IMR-90 (cell line): ENCODE measurements around the gene BPIFB2. TPM values are rescaled to one million over a fixed set of nuclear protein-coding genes. Genes with fewer than 3 reads are reported as not detected.

ENCODE experiments used
- ATAC-seq: fragments of 200-7000 bp; cut with Tn5 transposase; 2 replicates; pipeline ENCODE4 v1.9.1; 2020; ENCODE audit warnings: low read depth, mild to moderate bottlenecking, moderate library complexity
- BruUV-seq: library from RNA; stranded (reverse); fragments of 400-500 nt; replicated peaks from 2 replicates; lab custom pipeline; 2021; lab: Mats Ljungman, UMichigan
- CTCF ChIA-PET: fragments of 300-600 bp; formaldehyde crosslinking; extraction: SDS; loops from one replicate; lab custom pipeline; 2021; ENCODE audit warnings: antibody characterized with exemption; lab: Yijun Ruan, JAX
- POLR2A ChIA-PET: fragments of 300-600 bp; sonication (Branson Sonifier 250); formaldehyde crosslinking; loops from one replicate; lab custom pipeline; 2022; ENCODE audit warnings: antibody characterized with exemption; ENCODE audit not compliant: unreplicated experiment; lab: Charles Lee
- DNase-seq: peaks from one replicate; pipeline ENCODE4 v3.0.0; 2013
- H2AFZ ChIP-seq: replicated peaks from 2 replicates; pipeline ENCODE3; 2013; ENCODE audit warnings: low read length, mild to moderate bottlenecking; ENCODE audit not compliant: poor library complexity
- H2AK5ac ChIP-seq: 2 replicates; pipeline ENCODE4 v1.6.1; 2013; ENCODE audit warnings: low read depth, low read length, inconsistent platforms
- H2AK9ac ChIP-seq: replicated peaks from 2 replicates; pipeline ENCODE3; 2013; ENCODE audit warnings: mild to moderate bottlenecking, low read depth, low read length, moderate library complexity; ENCODE audit not compliant: poor library complexity
- H2BK120ac ChIP-seq: 2 replicates; pipeline ENCODE4 v1.6.1; 2013; ENCODE audit warnings: low read depth, low read length, inconsistent platforms
- H2BK15ac ChIP-seq: 3 replicates; pipeline ENCODE4 v1.6.1; 2013; ENCODE audit warnings: low read depth, low read length, inconsistent platforms
- H2BK20ac ChIP-seq: 2 replicates; pipeline ENCODE4 v1.6.1; 2013; ENCODE audit warnings: low read depth, mild to moderate bottlenecking, inconsistent platforms, low read length, moderate library complexity
- H2BK5ac ChIP-seq: 2 replicates; pipeline ENCODE4 v1.6.1; 2013; ENCODE audit warnings: mild to moderate bottlenecking, low read depth, low read length, inconsistent platforms; ENCODE audit not compliant: poor library complexity, severe bottlenecking
- H3K14ac ChIP-seq: replicated peaks from 2 replicates; pipeline ENCODE4 v1.6.1; 2013; ENCODE audit warnings: low read depth, low read length, inconsistent platforms
- H3K18ac ChIP-seq: 2 replicates; pipeline ENCODE4 v1.6.1; 2013; ENCODE audit warnings: low read depth, low read length, control low read depth
- H3K23ac ChIP-seq: 2 replicates; pipeline ENCODE4 v1.6.1; 2013; ENCODE audit warnings: low read depth, low read length, inconsistent platforms
- H3K27ac ChIP-seq: 2 replicates; pipeline ENCODE4 v1.5.1; 2013; ENCODE audit warnings: mild to moderate bottlenecking, control low read depth, low read length; ENCODE audit not compliant: insufficient read depth
- H3K27me3 ChIP-seq: 2 replicates; pipeline ENCODE4 v1.6.1; 2013; ENCODE audit warnings: low read length; ENCODE audit not compliant: control insufficient read depth, insufficient read depth
- H3K36me3 ChIP-seq: 2 replicates; pipeline ENCODE4 v1.6.1; 2013; ENCODE audit warnings: low read length, mixed read lengths; ENCODE audit not compliant: control insufficient read depth, insufficient read depth
- H3K4ac ChIP-seq: 2 replicates; pipeline ENCODE4 v1.6.1; 2013; ENCODE audit warnings: low read depth, low read length, inconsistent platforms
- H3K4me1 ChIP-seq: 2 replicates; pipeline ENCODE4 v1.6.1; 2013; ENCODE audit warnings: low read length, mixed read lengths; ENCODE audit not compliant: control insufficient read depth, insufficient read depth
- H3K4me2 ChIP-seq: 2 replicates; pipeline ENCODE4 v1.6.1; 2013; ENCODE audit warnings: low read depth, mild to moderate bottlenecking, control low read depth, low read length, moderate library complexity
- H3K4me3 ChIP-seq: 2 replicates; pipeline ENCODE4 v1.5.1; 2013; ENCODE audit warnings: low read depth, mild to moderate bottlenecking, control low read depth, low read length, moderate library complexity; ENCODE audit not compliant: insufficient read depth
- H3K56ac ChIP-seq: 2 replicates; pipeline ENCODE4 v1.6.1; 2013; ENCODE audit warnings: low read length, inconsistent platforms; ENCODE audit not compliant: insufficient read depth; ENCODE audit errors: extremely low read depth
- H3K79me1 ChIP-seq, 2 experiments: 2 replicates each; pipeline ENCODE4 v1.6.1; 2013; ENCODE audit warnings: low read length in 2 of 2, inconsistent platforms in 1 of 2, low read depth in 1 of 2
- H3K9ac ChIP-seq: 2 replicates; pipeline ENCODE4 v1.6.1; 2013; ENCODE audit warnings: low read depth, low read length, control low read depth
- H3K9me1 ChIP-seq: 2 replicates; pipeline ENCODE4 v1.6.1; 2013; ENCODE audit warnings: low read length, inconsistent platforms; ENCODE audit not compliant: insufficient read depth
- H3K9me3 ChIP-seq: 2 replicates; pipeline ENCODE4 v1.6.1; 2013; ENCODE audit warnings: low read length; ENCODE audit not compliant: control insufficient read depth, insufficient read depth
- H4K20me1 ChIP-seq: 2 replicates; pipeline ENCODE4 v1.6.1; 2013; ENCODE audit warnings: low read length, inconsistent platforms; ENCODE audit not compliant: insufficient read depth
- H4K5ac ChIP-seq: 2 replicates; pipeline ENCODE4 v1.6.1; 2013; ENCODE audit warnings: mild to moderate bottlenecking, low read depth, low read length, control low read depth
- H4K8ac ChIP-seq, 2 experiments: 2 replicates each; pipeline ENCODE4 v1.6.1; 2013; ENCODE audit warnings: low read depth in 2 of 2, low read length in 2 of 2, control low read depth in 1 of 2, inconsistent platforms in 1 of 2
- H4K91ac ChIP-seq: 2 replicates; pipeline ENCODE4 v1.6.1; 2013; ENCODE audit warnings: low read depth, low read length, inconsistent platforms; ENCODE audit not compliant: insufficient read depth
- CHD1 ChIP-seq: IDR thresholded peaks from 2 replicates; pipeline ENCODE4 v1.6.1; 2012; ENCODE audit warnings: low read depth, low read length, improper control_type of control experiment
- ELK1 ChIP-seq: fragments of 150-350 bp; IDR thresholded peaks from 2 replicates; pipeline ENCODE4 v1.6.1; 2016; ENCODE audit warnings: low read depth, mild to moderate bottlenecking, low read length, moderate library complexity, borderline replicate concordance
- MAFK ChIP-seq: IDR thresholded peaks from 2 replicates; pipeline ENCODE4 v1.6.1; 2012; ENCODE audit warnings: low read depth, low read length, improper control_type of control experiment
- MXI1 ChIP-seq: IDR thresholded peaks from 2 replicates; pipeline ENCODE4 v1.6.1; 2012; ENCODE audit warnings: low read depth, mild to moderate bottlenecking, low read length, moderate library complexity, borderline replicate concordance
- NFE2L2 ChIP-seq: fragments of 150-350 bp; IDR thresholded peaks from 2 replicates; pipeline ENCODE4 v1.6.1; 2016; ENCODE audit warnings: low read depth, mild to moderate bottlenecking, low read length
- RAD21 ChIP-seq: IDR thresholded peaks from 2 replicates; pipeline ENCODE4 v1.6.1; 2012; ENCODE audit warnings: low read length, improper control_type of control experiment
- RCOR1 ChIP-seq: IDR thresholded peaks from 2 replicates; pipeline ENCODE4 v1.6.1; 2012; ENCODE audit warnings: mild to moderate bottlenecking, low read length, improper control_type of control experiment; ENCODE audit not compliant: insufficient replicate concordance
- RFX5 ChIP-seq: IDR thresholded peaks from 2 replicates; pipeline ENCODE4 v1.8.0; 2012; ENCODE audit warnings: low read depth, mild to moderate bottlenecking, low read length, moderate library complexity
- SMC3 ChIP-seq: fragments of 150-350 bp; IDR thresholded peaks from 2 replicates; pipeline ENCODE4 v1.6.1; 2016; ENCODE audit warnings: low read depth, mild to moderate bottlenecking, antibody characterized with exemption, low read length, moderate library complexity
- USF2 ChIP-seq: fragments of 150-350 bp; IDR thresholded peaks from 2 replicates; pipeline ENCODE4 v1.6.1; 2017; ENCODE audit warnings: mild to moderate bottlenecking, antibody characterized with exemption, low read length, low read depth
- WGBS, 2 experiments: methylation state at CpG; one replicate each; pipeline versions ENCODE4 v1.1.5 to v1.1.7; 2013; ENCODE audit warnings: missing lambda C conversion rate in 2 of 2; ENCODE audit not compliant: insufficient read length in 1 of 2; ENCODE audit errors: extremely low coverage in 2 of 2; 5-methylcytosine and 5-hydroxymethylcytosine counted together
- dilution Hi-C: fragments of 300-500 bp; cut with HindIII; formaldehyde crosslinking; loops from one replicate; pipeline ENCODE4 v1.14.3; 2018; ENCODE audit warnings: low sequenced_read_pairs; ENCODE audit not compliant: unreplicated experiment
- in situ Hi-C: fragments of 300-500 bp; cut with MboI; formaldehyde crosslinking; loops from 3 replicates; pipeline ENCODE4 v1.14.3; 2019; ENCODE audit warnings: low sequenced_read_pairs, inconsistent platforms, mixed read lengths
- intact Hi-C: fragments of 100-400 bp; cut with micrococcal nuclease; formaldehyde crosslinking; loops from 2 replicates; pipeline ENCODE4 v1.10.0; 2022
- polyA plus RNA-seq, 3 experiments: library from polyadenylated mRNA; depleted of rRNA; stranded (reverse); fragments of >200 nt; gene quantifications; 2 replicates each; pipeline ENCODE4 v1.2.3, GENCODE V29; 2012; ENCODE audit warnings: low replicate concordance in 1 of 3
- total RNA-seq: library from RNA; depleted of rRNA; stranded (reverse); fragments of >200 nt; gene quantifications from 2 replicates; pipeline ENCODE4 v1.2.3, GENCODE V29; 2012

The BPIFB2 gene
- total and polyA plus RNA-seq, 2 of the 4 experiments (the other 2 are of a cell fraction): not detected

- ChIA-PET CTCF (interaction anchor here (0.6 kb wide), 1 partner anchor 26 kb away, joined by 3 read pairs; no protein-coding TSS in a partner anchor), POLR2A (no interaction called here)
- in situ Hi-C loops: no loop called here
- H3K9me1 ChIP-seq: no peaks in the 10 kb centered on the region
- H2BK15ac ChIP-seq: no peak overlapping the region
- ATAC-seq: no peak
- no peak overlapping the region for H4K8ac ChIP-seq
- no peak overlapping the region for H3K56ac ChIP-seq
- no peak overlapping the region for H3K23ac ChIP-seq
- dilution Hi-C loops: no loop called here
- H2AK9ac ChIP-seq: no peak overlapping the region
- no peaks in the 10 kb centered on the region for H3K4me1 ChIP-seq
- H3K9me3 ChIP-seq: no peaks in the 10 kb centered on the region
- 75% methylated on average over 2 of the region's 7 CpGs; no CpG with 5 or more reads in 1 of the 2 experiments for WGBS, 2 experiments
- no peak overlapping the region for H3K14ac ChIP-seq
- no peaks in the 10 kb centered on the region for H3K36me3 ChIP-seq
- H3K18ac ChIP-seq: no peak overlapping the region
- intact Hi-C loops: no loop called here
- no peak overlapping the region for H4K91ac ChIP-seq
- no peak overlapping the region for H2BK20ac ChIP-seq
- H2BK120ac ChIP-seq: no peak overlapping the region
- no peak overlapping the region for H3K9ac ChIP-seq
- H4K20me1 ChIP-seq: no peaks in the 10 kb centered on the region
- no peak overlapping the region for H3K27ac ChIP-seq
- no peak overlapping the region for H4K5ac ChIP-seq
- no peak overlapping the region for H2AK5ac ChIP-seq
- no peaks in the 10 kb centered on the region; the same call in none of the 2 replicates for H3K27me3 ChIP-seq
- no peak overlapping the region for H2AFZ ChIP-seq
- H2BK5ac ChIP-seq: no peak overlapping the region
- BruUV-seq: no TSS peak
- no peak overlapping the region for H3K4me2 ChIP-seq
- TF ChIP-seq USF2 (no peak), MAFK (no peak), RAD21 (no peak), RCOR1 (no peak), ELK1 (no peak), CHD1 (no peak), MXI1 (no peak), NFE2L2 (no peak), RFX5 (no peak), SMC3 (no peak)
- DNase-seq: no peak
- H3K79me1 ChIP-seq: no peaks in the 10 kb centered on the region
- H3K4me3 ChIP-seq: no peak overlapping the region
- H3K4ac ChIP-seq: no peak overlapping the region
Measured at GRCh38 chr20:33002087-33002808, 5.3 kb upstream of the BPIFB2 start.
